Coronary artery (tissue), 2 donors: ENCODE data around the gene MRRF.
A peak's percentile ranks its signal among the peaks of the same experiment; 100 is the strongest.

Experiments
- DNase-seq: peaks from one replicate; pipeline ENCODE4 v3.0.0-alpha.2; 2017; ENCODE audit warnings: low spot score
- H3K27ac ChIP-seq, 2 donors: fragments of 200-600 bp; sonication (generic); one replicate each; pipeline ENCODE4 v1.5.1; 2016 to 2019
- H3K4me3 ChIP-seq: fragments of 200-600 bp; sonication (generic); 2 replicates; pipeline ENCODE4 v1.5.1; 2016; ENCODE audit warnings: mild to moderate bottlenecking, moderate library complexity
- CTCF ChIP-seq: fragments of 200-600 bp; sonication (generic); IDR thresholded peaks from one replicate; pipeline ENCODE4 v1.5.1; 2019; ENCODE audit warnings: antibody characterized with exemption

MRRF gene

GRCh38 chr9:122264360-122265148 is at the start of gene MRRF, which contains the start of gene RBM18:
MRRF (plus strand) TSS chr9:122264882; CDS start chr9:122270892, 6,010 bp downstream.
RBM18 (minus strand) TSS chr9:122264840; CDS start chr9:122261492, 3,348 bp downstream.
- H3K4me3 ChIP-seq = peak within 1 kb of the TSS; percentile 88
- no peak for TF ChIP-seq CTCF
- peak; percentile 93 for DNase-seq
- peak within 1 kb of the TSS; percentile 82 to 96 for H3K27ac ChIP-seq

GRCh38 chr9:122215663-122216062 is 49.0 kb upstream of the MRRF start:
- H3K4me3 ChIP-seq = no peak overlapping the region
- H3K27ac ChIP-seq = no peak overlapping the region
- no peak for DNase-seq
- TF ChIP-seq CTCF = no peak

- no peak overlapping the region for H3K27ac ChIP-seq
- TF ChIP-seq CTCF = no peak
- DNase-seq = no peak
- H3K4me3 ChIP-seq = no peak overlapping the region
These were observed 48.4 kb upstream of the MRRF start for GRCh38 chr9:122216138-122216797.

GRCh38 chr9:122216798-122217418 is 47.8 kb upstream of the MRRF start:
- H3K4me3 ChIP-seq = no peak overlapping the region

GRCh38 chr9:122217640-122218039 is 47.0 kb upstream of the MRRF start:
- no peak for TF ChIP-seq CTCF
- DNase-seq = peak; percentile 16
- Histone ChIP-seq H3K27ac (no peak overlapping the region), H3K4me3 (no peak overlapping the region)

More at GRCh38 chr9:122216798-122217418, 47.8 kb upstream of the MRRF start:
- peak; percentile 57 for DNase-seq
- H3K27ac ChIP-seq = no peak overlapping the region
- TF ChIP-seq CTCF = no peak

- H3K4me3 ChIP-seq = peak overlapping the region; percentile 56
- H3K27ac ChIP-seq = no peak overlapping the region
- DNase-seq = peak; percentile 24
- TF ChIP-seq CTCF = no peak
These were observed 46.4 kb upstream of the MRRF start for GRCh38 chr9:122218071-122218934.
